ENCODE results near the gene E2F6. TPM values are rescaled to one million over a fixed set of nuclear protein-coding genes. Genes with fewer than 3 reads are reported as not detected.

Gene E2F6
- total and polyA plus RNA-seq, 2 of the 8 experiments (the other 6 are each of a cell fraction or from before 2014, with no cell fraction given): 8.3 to 14.9 TPM

- Histone ChIP-seq H3K23me2 (ENCODE audit: low read depth, low read length) (no peaks in the 10 kb centered on the region), H3K4me1 (replicated peaks in 1 of 4; ENCODE audit: control insufficient read depth in 3 of 4, insufficient read depth in 4 of 4, low read length in 3 of 4) (no peaks in the 10 kb centered on the region), H3K79me2 (ENCODE audit: control insufficient read depth in 1 of 2, insufficient read depth in 2 of 2, low read length in 2 of 2) (no peaks in the 10 kb centered on the region), H3K4me2 (ENCODE audit: insufficient read depth in 1 of 2, low read depth in 2 of 2, low read length in 2 of 2) (no peak overlapping the region), H2BK15ac (ENCODE audit: low read length) (no peak overlapping the region), H3K9ac (replicated peaks in 1 of 4; ENCODE audit: extremely low read depth in 1 of 4, low read depth in 3 of 4, low read length in 3 of 4) (no peak overlapping the region), H2AFZ (ENCODE audit: low read length) (no peak overlapping the region), H2AK5ac (ENCODE audit: low read depth, low read length) (no peak overlapping the region), H4K91ac (replicated peaks; ENCODE audit: insufficient read length, low read length) (no peak overlapping the region), H3K56ac (replicated peaks; ENCODE audit: insufficient read length, low read depth, low read length) (no peak overlapping the region), H2BK20ac (ENCODE audit: low read length) (no peak overlapping the region), H2BK120ac (replicated peaks; ENCODE audit: low read depth, low read length) (no peak overlapping the region), H3K9me3 (ENCODE audit: insufficient read depth in 2 of 2, low read depth in 1 of 2, low read length in 1 of 2) (peaks cover 17 to 18% of the 10 kb centered on the region in 2 experiments), H3K4ac (replicated peaks; ENCODE audit: insufficient read length, low read depth, low read length) (no peak overlapping the region), H4K5ac (ENCODE audit: insufficient read length, low read depth, low read length) (no peak overlapping the region), H3K27ac (ENCODE audit: low read depth, low read length) (no peak overlapping the region), H3K23ac (ENCODE audit: insufficient read length) (no peak overlapping the region), H2BK12ac (ENCODE audit: low read depth, low read length) (no peak overlapping the region), H2BK5ac (ENCODE audit: low read depth, low read length) (no peak overlapping the region), H3K18ac (ENCODE audit: extremely low read depth, low read length) (no peak overlapping the region), H4K20me1 (replicated peaks in 1 of 2; ENCODE audit: control insufficient read depth in 1 of 2, insufficient read depth in 2 of 2, low read length in 2 of 2) (no peaks in the 10 kb centered on the region), H3K4me3 (ENCODE audit: extremely low read depth in 1 of 4, insufficient read depth in 2 of 4, low read depth in 3 of 4, low read length in 4 of 4) (no peak overlapping the region), H3K36me3 (ENCODE audit: control insufficient read depth in 2 of 4, insufficient read depth in 4 of 4, low read length in 3 of 4) (peaks cover 0 to 18% (median 3%) of the 10 kb centered on the region in 4 experiments; a peak in 5 of 8 replicates), H3K79me1 (ENCODE audit: low read depth, low read length) (no peaks in the 10 kb centered on the region), H3K27me3 (replicated peaks in 1 of 4; ENCODE audit: control insufficient read depth in 3 of 4, extremely low read depth in 1 of 4, insufficient read depth in 3 of 4, low read length in 3 of 4) (no peaks in the 10 kb centered on the region), H4K8ac (ENCODE audit: extremely low read depth, insufficient read depth, low read length) (no peak overlapping the region), H3K14ac (ENCODE audit: insufficient read length) (no peak overlapping the region)
- 95% methylated on average over 8 of the region's 8 CpGs; no CpG with 5 or more reads in 1 of the 2 experiments for WGBS, 2 experiments (ENCODE audit: extremely low coverage in 1 of 2, insufficient coverage in 1 of 2, insufficient read length in 1 of 2, insufficient replicate concordance in 2 of 2, low coverage in 1 of 2, low lambda C conversion rate in 2 of 2, missing lambda C conversion rate in 1 of 2)
- no peak for TF ChIP-seq JUN (IDR thresholded peaks at IDR 0.05; ENCODE audit: low read depth, low read length)
- TF ChIP-seq BRCA1 (IDR thresholded peaks at IDR 0.05; ENCODE audit: low read depth, low read length): no peak
- TF ChIP-seq RFX5 (IDR thresholded peaks at IDR 0.05; ENCODE audit: borderline replicate concordance, low read depth, low read length): no peak
- no peak for TF ChIP-seq EP300 (IDR thresholded peaks at IDR 0.05; ENCODE audit: borderline replicate concordance in 1 of 2, low read depth in 2 of 2, low read length in 2 of 2)
- TF ChIP-seq E2F6 (IDR thresholded peaks at IDR 0.05): no peak
- TF ChIP-seq ASH2L (IDR thresholded peaks at IDR 0.05; ENCODE audit: low read length): no peak
- no peak for TF ChIP-seq EZH2 (IDR thresholded peaks at IDR 0.05; ENCODE audit: low read depth, low read length, severe bottlenecking)
- TF ChIP-seq SRF (IDR thresholded peaks at IDR 0.05; ENCODE audit: low read depth, low read length): no peak
- no peak for DNase-seq (ENCODE audit: low read depth in 1 of 2, low spot score in 2 of 2)
- ChIA-PET POLR2A (ENCODE audit: partially characterized antibody) (no interaction called here), CTCF (ENCODE audit: partially characterized antibody) (interaction anchor here (0.9 to 2.2 kb wide), 3 partner anchors 18 to 303 kb away, joined by 3 to 9 read pairs (median 4); a partner anchor contains a TSS)
- FAIRE-seq: no peak
These were observed 30.9 kb downstream of the E2F6 start for GRCh38 chr2:11435036-11435435.

Data from H1 (cell line).